Measurements from ENCODE around the gene GPR150.

DNA sequence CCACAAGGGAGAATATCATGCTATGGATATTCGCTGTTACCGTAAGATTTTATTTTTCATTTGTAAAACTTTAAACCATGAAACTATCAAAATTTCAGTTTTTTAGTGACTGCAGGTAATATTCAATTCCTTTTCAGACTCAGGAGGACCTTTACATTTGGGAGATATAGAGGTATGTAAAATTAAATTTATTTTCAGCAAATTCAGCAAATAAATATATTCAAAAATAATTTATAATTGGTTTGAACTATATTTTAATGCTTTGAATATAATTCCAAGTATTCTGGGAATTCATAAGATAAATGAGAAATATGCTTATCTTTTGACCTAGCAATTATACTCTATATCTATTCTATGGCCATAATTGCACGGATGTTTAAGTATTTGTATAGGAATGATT, 34.3 kb downstream of the GPR150 start:
- TF ChIP-seq POLR2A (IDR thresholded peaks at IDR 0.05; ENCODE audit: low read depth, low read length) (no peak), PAX5 (IDR thresholded peaks at IDR 0.05; ENCODE audit: insufficient read depth, low read length, severe bottlenecking) (no peak), TAF1 (IDR thresholded peaks at IDR 0.05; ENCODE audit: low read depth, low read length) (no peak), POLR2AphosphoS5 (IDR thresholded peaks at IDR 0.05; ENCODE audit: low read depth, low read length) (no peak)

Measured in GM12891 (cell line).